Coronary artery (tissue), 2 donors: ENCODE data around the gene CDK5RAP3.
A peak's percentile ranks its signal among the peaks of the same experiment; 100 is the strongest.
"Not testable (repeated sequence)": the region's sequence is repeated elsewhere in the genome, so short reads cannot be mapped to it uniquely, and the experiment has no call there.

Experiments used
- DNase-seq: peaks from one replicate; pipeline ENCODE4 v3.0.0-alpha.2; 2017; ENCODE audit warnings: low spot score
- H3K27ac ChIP-seq, 2 donors: fragments of 200-600 bp; sonication (generic); one replicate each; pipeline ENCODE4 v1.5.1; 2016 to 2019
- H3K4me3 ChIP-seq: fragments of 200-600 bp; sonication (generic); 2 replicates; pipeline ENCODE4 v1.5.1; 2016; ENCODE audit warnings: mild to moderate bottlenecking, moderate library complexity
- CTCF ChIP-seq: fragments of 200-600 bp; sonication (generic); IDR thresholded peaks from one replicate; pipeline ENCODE4 v1.5.1; 2019; ENCODE audit warnings: antibody characterized with exemption

Gene CDK5RAP3

GRCh38 chr17:48014595-48015111, 43.7 kb downstream of the CDK5RAP3 start:
- Histone ChIP-seq H3K4me3 (no peak overlapping the region), H3K27ac (no peak overlapping the region)
- no peak for DNase-seq
- TF ChIP-seq CTCF, result no peak

GRCh38 chr17:48016112-48016511, 45.2 kb downstream of the CDK5RAP3 start:
- no peak for DNase-seq
- Histone ChIP-seq H3K27ac (no peak overlapping the region), H3K4me3 (no peak overlapping the region)
- no peak for TF ChIP-seq CTCF

DNA sequence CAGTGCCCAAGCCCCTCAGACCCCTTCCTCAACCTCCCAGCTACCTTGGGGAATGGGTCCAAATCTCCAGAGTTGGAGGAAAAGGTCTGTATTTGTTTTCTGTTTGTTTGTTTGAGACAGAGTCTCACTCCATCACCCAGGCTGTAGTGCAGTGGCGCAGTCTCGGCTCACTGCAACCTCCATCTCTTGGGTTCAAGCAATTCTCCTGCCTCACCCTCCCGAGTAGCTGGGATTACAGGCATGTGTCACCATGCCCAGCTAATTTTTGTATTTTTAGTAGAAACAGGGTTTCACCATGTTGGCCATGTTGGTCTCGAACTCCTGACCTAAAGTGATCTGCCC, 46.9 kb downstream of the CDK5RAP3 start:
- H3K27ac ChIP-seq, result peak overlapping the region in 1 of 2 donors; percentile 16
- H3K4me3 ChIP-seq, DNase-seq: not testable (repeated sequence)

GRCh38 chr17:48021934-48022333, 51.0 kb downstream of the CDK5RAP3 start:
- Histone ChIP-seq H3K27ac (no peak overlapping the region), H3K4me3 (no peak overlapping the region)
- DNase-seq, result no peak
- no peak for TF ChIP-seq CTCF

DNA sequence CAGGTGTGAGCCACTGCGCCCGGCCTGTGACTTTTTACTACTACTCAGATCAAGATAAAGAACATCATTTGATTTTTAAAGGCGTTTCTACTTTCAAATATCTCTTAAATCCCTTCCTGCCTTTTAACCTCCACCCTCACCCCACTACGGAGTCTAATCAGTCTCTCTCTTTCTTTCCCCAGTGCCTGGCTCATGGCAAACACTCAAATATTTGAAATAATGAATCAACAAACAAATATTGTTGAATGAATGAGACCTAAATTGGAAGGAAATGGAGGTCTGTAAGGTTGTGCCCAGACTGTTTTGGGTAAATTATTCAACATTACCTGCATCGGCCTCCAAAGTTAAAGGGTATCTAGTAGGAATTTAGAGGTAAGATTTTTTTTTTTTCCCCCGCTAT, 52.0 kb downstream of the CDK5RAP3 start:
- no peak for TF ChIP-seq CTCF
- H3K27ac ChIP-seq, result no peak overlapping the region
- H3K4me3 ChIP-seq, result peak overlapping the region; percentile 78
- DNase-seq, result no peak

- Histone ChIP-seq H3K4me3 (peak overlapping the region; percentile 78), H3K27ac (peak overlapping the region; percentile 82 to 93)
- peak; percentile 90 for DNase-seq
- peak; percentile 20 for TF ChIP-seq CTCF
These were observed 52.7 kb downstream of the CDK5RAP3 start for GRCh38 chr17:48023400-48024148.

GRCh38 chr17:48024149-48025039, 53.5 kb downstream of the CDK5RAP3 start:
- no peak for DNase-seq
- H3K27ac ChIP-seq, result peak overlapping the region; percentile 82 to 93

More at GRCh38 chr17:48024149-48025039, 53.5 kb downstream of the CDK5RAP3 start:
- no peak for TF ChIP-seq CTCF
- peak overlapping the region; percentile 78 for H3K4me3 ChIP-seq
